Measurements from ENCODE around the gene CTRB1. TPM values are rescaled to one million over a fixed set of nuclear protein-coding genes. Genes with fewer than 3 reads are reported as not detected.

CTRB1 gene
- total and polyA plus RNA-seq, 2 of the 13 experiments (the other 11 are each of a cell fraction or from before 2014, with no cell fraction given) = not detected

DNA sequence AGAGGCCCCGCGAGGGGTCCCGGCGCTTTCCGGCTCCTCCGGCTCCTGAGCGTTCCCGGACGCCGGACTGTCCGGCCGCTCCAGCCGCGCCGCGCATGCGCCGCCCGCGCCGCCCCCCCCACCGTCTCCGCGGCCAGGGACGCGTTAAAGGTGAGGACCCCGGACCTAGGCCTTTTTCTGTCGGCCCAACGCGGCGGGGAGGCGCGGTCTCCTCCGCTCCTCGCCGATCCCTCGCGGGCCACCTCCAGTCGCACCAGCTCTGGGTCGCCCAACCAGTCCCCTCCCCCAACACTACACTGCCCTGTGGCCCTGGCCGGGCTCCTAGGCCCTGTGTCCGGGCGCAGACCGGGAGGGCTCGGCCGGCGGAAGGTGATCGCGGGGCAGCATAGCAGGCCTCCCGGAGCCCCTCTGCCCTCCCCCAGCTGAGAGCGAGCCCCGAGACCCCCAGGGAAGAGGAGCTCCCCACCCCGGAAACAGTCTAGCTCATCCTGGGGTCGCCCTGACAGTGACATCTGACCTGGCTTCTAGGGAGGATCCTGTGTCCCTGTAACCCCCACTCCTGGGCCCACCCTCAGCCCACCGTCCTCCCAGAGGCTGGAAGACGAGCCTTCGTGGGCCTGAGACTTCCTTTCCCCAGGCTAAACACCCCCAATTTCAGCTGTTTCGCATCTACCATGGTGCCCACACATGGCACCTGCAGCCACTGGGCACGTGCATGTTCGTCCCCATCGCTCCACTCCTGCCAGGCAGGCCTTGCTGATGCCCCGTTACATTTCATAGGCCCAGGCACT is 47.3 kb downstream of the CTRB1 start (continued):
- TF ChIP-seq, protein P1, sequence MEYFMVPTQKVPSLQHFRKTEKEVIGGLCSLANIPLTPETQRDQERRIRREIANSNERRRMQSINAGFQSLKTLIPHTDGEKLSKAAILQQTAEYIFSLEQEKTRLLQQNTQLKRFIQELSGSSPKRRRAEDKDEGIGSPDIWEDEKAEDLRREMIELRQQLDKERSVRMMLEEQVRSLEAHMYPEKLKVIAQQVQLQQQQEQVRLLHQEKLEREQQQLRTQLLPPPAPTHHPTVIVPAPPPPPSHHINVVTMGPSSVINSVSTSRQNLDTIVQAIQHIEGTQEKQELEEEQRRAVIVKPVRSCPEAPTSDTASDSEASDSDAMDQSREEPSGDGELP (IDR thresholded peaks at IDR 0.05; ENCODE audit: borderline replicate concordance, low read depth) = peak; percentile 9; the same call in 1 of the 2 replicates
- TF ChIP-seq TMF1 (CRISPR knock-in tag; IDR thresholded peaks at IDR 0.05; ENCODE audit: low read depth) (peak; percentile 89), ZNF510 (CRISPR knock-in tag; IDR thresholded peaks at IDR 0.05; ENCODE audit: low read depth) (peak; percentile 91), STAT5B (CRISPR knock-in tag; IDR thresholded peaks at IDR 0.05) (no peak), ZNF296 (CRISPR knock-in tag; conservative IDR thresholded peaks at IDR 0.05) (peak; percentile 37; the same call in 1 of the 2 replicates), NONO (IDR thresholded peaks at IDR 0.05) (no peak), NONO (CRISPR knock-in tag; conservative IDR thresholded peaks at IDR 0.05) (peak; percentile 69; the same call in 1 of the 2 replicates), ZNF589 (CRISPR knock-in tag; conservative IDR thresholded peaks at IDR 0.05) (peak; percentile 56; the same call in 1 of the 2 replicates), KMT2B (CRISPR knock-in tag; IDR thresholded peaks at IDR 0.05) (peak; percentile 59; the same call in 1 of the 2 replicates), ZNF768 (CRISPR knock-in tag; IDR thresholded peaks at IDR 0.05) (peak; percentile 70; the same call in 1 of the 2 replicates), MED13 (CRISPR knock-in tag; IDR thresholded peaks at IDR 0.05) (peak; percentile 79), NRL (CRISPR knock-in tag; IDR thresholded peaks at IDR 0.05; ENCODE audit: borderline replicate concordance) (peak; percentile 55; the same call in 1 of the 2 replicates), CHD2 (IDR thresholded peaks at IDR 0.05; ENCODE audit: low read depth, low read length) (no peak), NCOA2 (CRISPR knock-in tag; IDR thresholded peaks at IDR 0.05) (peak; percentile 62), ZC3H13 (CRISPR knock-in tag; IDR thresholded peaks at IDR 0.05) (peak; percentile 87), KDM5A (IDR thresholded peaks at IDR 0.05; ENCODE audit: borderline replicate concordance, low read length) (no peak)
- TF ChIP-seq, protein P2, sequence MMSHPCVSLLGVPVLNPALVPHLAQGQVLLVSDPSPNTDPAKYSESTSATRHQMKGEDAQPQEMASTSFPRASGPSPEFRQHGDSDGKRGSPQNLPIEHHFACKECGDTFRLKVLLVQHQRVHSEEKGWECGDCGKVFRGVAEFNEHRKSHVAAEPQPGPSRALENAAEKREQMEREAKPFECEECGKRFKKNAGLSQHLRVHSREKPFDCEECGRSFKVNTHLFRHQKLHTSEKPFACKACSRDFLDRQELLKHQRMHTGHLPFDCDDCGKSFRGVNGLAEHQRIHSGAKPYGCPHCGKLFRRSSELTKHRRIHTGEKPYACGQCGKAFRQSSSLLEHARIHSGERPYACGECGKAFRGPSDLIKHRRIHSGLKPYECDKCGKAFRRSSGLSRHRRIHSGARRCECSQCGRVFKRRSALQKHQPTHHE (CRISPR knock-in tag; IDR thresholded peaks at IDR 0.05; ENCODE audit: borderline replicate concordance) = peak; percentile 88; the same call in 1 of the 2 replicates
- TF ChIP-seq, protein P3, sequence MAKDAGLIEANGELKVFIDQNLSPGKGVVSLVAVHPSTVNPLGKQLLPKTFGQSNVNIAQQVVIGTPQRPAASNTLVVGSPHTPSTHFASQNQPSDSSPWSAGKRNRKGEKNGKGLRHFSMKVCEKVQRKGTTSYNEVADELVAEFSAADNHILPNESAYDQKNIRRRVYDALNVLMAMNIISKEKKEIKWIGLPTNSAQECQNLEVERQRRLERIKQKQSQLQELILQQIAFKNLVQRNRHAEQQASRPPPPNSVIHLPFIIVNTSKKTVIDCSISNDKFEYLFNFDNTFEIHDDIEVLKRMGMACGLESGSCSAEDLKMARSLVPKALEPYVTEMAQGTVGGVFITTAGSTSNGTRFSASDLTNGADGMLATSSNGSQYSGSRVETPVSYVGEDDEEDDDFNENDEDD (CRISPR knock-in tag; IDR thresholded peaks at IDR 0.05; ENCODE audit: borderline replicate concordance) = peak; percentile 52; the same call in 1 of the 2 replicates
- TF ChIP-seq, protein P4, sequence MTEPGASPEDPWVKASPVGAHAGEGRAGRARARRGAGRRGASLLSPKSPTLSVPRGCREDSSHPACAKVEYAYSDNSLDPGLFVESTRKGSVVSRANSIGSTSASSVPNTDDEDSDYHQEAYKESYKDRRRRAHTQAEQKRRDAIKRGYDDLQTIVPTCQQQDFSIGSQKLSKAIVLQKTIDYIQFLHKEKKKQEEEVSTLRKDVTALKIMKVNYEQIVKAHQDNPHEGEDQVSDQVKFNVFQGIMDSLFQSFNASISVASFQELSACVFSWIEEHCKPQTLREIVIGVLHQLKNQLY (CRISPR knock-in tag; IDR thresholded peaks at IDR 0.05) = 0 out of 2 replicates have a peak, but pooled peaks have one; percentile 35
- TF ChIP-seq, protein P5, sequence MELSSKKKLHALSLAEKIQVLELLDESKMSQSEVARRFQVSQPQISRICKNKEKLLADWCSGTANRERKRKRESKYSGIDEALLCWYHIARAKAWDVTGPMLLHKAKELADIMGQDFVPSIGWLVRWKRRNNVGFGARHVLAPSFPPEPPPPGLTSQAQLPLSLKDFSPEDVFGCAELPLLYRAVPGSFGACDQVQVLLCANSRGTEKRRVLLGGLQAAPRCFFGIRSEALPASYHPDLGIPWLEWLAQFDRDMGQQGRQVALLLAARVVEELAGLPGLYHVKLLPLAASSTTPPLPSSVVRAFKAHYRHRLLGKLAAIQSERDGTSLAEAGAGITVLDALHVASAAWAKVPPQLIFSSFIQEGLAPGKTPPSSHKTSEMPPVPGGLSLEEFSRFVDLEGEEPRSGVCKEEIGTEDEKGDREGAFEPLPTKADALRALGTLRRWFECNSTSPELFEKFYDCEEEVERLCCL (CRISPR knock-in tag; IDR thresholded peaks at IDR 0.05; ENCODE audit: borderline replicate concordance) = 0 out of 2 replicates have a peak, but pooled peaks have one; percentile 47
- TF ChIP-seq, protein P6, sequence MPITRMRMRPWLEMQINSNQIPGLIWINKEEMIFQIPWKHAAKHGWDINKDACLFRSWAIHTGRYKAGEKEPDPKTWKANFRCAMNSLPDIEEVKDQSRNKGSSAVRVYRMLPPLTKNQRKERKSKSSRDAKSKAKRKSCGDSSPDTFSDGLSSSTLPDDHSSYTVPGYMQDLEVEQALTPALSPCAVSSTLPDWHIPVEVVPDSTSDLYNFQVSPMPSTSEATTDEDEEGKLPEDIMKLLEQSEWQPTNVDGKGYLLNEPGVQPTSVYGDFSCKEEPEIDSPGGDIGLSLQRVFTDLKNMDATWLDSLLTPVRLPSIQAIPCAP (CRISPR knock-in tag; IDR thresholded peaks at IDR 0.05; ENCODE audit: low read depth) = peak; percentile 72; the same call in 1 of the 2 replicates
